CD4-positive, alpha-beta T cell treated with Interleukin-12 subunit alpha and Interleukin-12 subunit beta, for 1 hour (primary cell): Measurements from ENCODE around the gene MOB3B.

ENCODE experiments used
- DNase-seq: peaks from one replicate; pipeline ENCODE4 v3.0.0-alpha.2; 2020

The MOB3B gene

DNA sequence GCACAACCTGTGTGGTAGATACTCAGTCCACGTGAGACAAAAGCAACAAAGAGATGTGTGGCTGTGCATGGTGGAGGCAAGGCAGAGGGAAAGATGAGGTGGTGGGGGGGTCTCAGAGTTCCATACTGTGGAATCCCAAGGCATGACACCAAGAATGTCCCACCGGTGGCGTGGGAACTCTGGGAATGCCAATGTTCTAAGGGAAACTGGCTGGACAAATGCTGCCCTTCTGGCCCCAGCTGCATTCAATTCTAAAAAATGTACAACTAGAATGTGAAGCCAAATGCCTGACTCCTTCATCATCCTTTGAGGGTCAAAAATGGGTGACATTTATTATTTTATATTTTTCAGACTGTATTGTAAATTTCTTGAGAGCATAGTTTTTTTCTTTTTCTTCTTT, 174.4 kb downstream of the MOB3B start:
- DNase-seq, result no peak

DNA sequence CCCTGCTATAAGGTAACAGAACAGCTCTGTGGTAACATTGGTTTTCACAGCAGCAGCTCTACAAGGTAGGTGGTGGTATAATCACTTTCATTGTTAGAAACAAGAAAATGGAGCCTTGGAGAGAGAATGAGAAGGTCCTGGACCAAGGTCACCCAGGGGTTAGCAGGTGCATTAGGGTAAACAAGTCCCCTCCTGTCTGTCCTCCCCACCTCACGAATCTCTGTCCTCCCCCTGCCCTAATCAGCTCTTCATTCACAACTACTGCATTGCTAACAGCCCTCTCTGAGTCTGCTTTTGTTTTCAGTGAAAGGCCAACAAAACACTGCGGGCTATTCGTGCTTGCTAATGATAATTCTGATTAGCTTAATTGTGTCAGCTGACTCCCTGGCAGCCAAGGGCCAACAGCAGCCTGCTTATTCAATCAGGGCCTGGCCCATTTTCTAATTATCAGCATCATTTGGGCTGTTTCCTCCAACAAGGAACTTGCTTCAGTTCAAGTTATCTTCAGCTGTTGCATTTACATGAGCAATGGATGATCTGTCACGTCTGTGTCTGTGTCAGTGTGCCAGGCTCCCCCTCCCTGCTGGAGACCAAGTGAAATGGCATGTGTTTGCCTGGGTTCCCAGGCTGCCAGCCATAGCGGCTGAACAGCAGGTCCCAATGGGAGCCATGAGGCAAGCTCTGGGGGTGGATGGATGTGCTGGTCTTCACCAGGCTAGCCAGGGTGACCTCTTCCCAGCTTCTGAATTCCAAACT, 176.0 kb downstream of the MOB3B start:
- no peak for DNase-seq

DNA sequence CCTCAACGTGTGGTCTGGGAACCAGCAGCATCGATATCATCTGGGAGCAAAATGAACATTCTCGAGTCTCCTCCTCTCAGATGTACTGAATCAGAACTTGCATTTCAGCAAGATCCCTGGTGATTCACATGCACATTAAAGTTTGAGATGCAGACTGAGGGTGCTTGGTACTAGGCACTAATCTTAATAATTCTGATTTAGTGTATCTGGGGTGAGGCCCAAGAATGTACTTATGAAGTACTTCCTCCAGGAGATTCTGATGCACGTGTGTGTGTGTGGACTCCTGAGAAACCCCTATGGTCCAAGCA, 176.5 kb downstream of the MOB3B start:
- no peak for DNase-seq

DNA sequence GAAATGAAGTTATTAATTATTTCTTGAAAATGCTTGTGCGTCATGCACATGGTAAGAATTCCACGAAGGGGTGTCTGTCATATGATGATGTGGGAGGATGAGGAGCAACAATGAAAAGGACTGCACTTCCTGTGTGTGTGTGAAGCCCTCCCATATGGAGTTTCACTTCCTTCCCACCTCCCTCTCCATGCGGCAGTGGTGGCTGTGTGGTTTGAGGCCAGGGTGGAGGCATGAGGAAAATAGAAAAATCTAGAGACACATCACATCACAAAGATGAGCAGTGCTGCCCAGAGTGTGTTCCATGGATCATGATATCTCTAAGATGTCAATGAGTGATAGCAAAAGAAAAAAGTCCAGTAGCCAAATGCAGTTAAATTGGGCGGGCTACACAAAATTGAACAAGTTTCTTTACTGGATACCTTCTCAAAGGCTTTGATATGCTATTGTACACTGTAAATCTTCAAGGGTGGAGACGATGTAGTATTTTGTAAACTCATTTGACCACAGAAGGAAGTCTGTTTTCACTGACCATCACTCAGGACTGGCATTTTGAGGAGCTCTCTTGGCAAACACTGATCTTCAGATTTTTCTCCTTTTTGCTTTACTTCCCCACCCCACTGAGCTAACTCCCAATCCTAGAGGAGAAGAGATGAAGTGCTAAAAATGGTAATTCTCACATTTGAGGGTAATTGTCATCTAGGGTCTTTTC, 177.0 kb downstream of the MOB3B start:
- peak; percentile 15 for DNase-seq

DNA sequence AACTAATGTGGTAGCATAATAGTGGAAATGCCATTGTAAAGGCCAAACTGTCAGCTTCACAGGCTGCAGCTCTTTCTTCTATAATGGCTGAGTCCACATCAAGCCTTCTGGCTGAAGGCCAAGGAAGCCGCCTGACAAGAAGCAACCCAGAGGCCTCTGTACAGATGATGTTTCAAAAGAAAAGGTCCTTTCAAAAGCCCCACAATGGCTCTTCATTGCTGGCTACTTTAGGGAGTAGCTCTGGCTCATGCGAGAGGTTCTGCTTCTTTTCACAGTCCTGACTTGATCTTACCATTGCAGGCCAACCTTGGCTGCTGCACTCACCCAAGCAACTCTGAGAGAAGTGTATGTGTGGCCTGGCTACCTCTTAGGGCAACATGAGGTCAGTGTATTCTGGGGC, 178.2 kb downstream of the MOB3B start:
- no peak for DNase-seq

DNA sequence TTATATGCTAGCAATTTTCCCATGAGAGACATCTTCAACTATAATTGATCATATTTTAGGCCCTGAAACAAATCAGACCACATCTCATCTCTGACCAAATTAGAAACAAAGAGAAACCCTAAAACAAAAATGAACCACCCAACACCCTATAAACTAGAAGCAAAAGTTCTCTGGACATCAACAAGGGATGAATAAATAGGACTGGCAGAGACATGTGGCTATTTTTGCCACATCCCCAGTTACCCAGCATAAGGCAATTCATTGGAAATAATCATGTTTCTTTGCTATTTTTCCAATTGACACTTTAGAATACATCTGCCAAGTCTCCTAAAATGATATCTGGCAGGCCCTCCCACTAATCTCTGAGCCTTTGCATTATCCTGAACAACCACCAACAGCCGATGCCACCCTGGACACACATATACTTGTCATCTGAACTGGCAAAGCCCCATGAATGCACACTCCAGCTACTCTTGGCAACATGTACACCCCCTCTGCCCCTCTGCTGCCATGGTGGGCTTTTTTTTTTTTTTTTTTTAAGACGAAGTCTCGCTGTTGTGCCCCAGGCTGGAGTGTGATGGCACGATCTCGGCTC, 179.1 kb downstream of the MOB3B start:
- DNase-seq, result no peak

DNA sequence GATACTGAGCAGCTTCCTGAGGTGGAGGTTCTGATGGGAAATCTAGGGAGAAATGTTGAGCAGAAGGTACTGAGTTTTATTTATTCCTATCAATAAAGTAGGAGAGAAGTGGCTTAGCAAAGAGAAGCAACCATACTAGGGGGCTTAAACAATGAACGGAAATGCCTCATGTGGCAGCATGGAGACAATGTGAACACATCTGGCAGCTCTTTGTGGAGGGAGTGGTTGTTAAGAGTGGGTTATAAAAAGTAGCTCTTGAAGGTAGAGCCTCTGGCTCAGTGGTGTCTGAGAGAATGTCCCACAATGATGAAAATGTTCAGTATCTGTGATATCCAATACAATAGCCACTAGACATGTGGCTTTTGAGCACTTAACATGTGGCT, 179.9 kb downstream of the MOB3B start:
- DNase-seq, result no peak

DNA sequence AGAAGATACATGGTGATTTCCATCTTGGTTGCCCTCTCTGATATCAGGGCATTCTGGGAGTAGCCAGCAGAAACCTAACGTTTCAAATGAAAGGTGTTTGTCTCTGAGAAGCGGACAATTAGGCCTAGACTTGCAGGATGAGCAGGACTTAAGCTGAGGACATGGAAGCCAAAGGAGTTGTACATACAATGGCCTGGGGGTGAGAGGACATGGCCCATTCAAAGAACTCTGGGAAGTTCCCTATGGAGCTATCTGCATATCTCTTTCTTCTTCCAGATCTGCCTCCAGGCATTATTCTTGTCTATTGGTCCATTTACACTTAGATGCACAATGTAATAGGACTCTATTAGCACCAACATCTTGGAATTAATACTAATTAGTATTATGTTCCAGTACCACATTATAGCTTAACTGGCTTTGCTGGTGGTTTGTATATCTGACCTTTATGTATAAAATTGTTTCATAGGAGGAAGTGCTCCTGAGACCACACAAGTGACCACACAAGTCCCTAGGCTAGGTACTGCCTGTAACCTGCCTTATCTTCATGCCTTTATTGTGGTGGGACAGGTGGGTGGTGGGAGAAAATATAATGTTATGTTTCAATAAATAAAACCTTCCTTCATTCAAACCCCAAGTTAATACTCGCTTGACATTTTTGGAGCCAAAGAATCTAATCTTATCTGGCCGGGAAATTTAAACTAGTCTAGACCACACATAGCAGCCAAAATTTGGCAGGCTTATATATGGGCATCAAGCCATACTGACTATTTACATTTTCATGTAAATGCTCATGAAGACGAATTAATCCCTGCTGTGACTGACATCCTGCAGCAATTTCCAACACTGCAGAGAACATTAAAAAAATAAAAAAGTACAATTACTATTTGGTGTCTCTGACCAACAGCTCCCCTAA, 180.6 kb downstream of the MOB3B start:
- no peak for DNase-seq

DNA sequence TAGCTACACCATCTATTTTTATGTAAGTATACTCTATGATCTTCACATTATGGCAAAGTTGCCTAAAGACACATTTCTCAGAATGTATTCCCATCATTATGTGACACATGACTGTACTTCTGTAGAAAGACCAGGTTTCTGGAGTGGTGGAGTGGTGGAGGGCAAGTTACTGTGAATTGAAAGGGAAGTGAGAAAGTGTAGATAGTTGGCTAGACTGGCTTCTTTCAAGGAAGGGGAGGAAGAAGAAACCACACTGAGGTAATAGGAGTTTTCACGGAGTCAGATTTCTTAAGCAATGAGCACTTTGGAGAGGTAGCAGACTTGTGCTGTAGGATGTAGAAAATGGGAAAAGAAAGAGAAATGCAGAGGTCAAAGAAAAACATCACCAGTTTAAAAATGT, 181.7 kb downstream of the MOB3B start:
- no peak for DNase-seq

DNA sequence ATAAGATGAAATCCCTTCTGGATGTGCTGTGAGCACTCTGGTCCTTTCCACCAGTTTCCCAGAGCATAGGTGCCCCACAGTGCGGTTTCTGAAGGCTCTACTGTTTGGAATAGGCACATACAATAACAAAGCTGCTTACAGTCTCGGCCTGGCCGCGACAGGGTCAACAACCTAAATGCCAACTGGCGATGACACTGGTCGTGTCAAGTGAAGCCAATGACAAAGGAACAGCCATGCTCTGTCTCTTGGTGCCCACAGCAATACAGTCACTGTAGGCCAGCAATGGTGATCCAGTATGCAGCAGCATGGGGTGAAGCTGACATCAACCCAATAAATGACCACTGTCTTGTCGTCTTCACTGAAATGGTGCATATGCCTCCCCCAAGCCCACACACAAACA, 184.8 kb downstream of the MOB3B start:
- DNase-seq, result no peak

DNA sequence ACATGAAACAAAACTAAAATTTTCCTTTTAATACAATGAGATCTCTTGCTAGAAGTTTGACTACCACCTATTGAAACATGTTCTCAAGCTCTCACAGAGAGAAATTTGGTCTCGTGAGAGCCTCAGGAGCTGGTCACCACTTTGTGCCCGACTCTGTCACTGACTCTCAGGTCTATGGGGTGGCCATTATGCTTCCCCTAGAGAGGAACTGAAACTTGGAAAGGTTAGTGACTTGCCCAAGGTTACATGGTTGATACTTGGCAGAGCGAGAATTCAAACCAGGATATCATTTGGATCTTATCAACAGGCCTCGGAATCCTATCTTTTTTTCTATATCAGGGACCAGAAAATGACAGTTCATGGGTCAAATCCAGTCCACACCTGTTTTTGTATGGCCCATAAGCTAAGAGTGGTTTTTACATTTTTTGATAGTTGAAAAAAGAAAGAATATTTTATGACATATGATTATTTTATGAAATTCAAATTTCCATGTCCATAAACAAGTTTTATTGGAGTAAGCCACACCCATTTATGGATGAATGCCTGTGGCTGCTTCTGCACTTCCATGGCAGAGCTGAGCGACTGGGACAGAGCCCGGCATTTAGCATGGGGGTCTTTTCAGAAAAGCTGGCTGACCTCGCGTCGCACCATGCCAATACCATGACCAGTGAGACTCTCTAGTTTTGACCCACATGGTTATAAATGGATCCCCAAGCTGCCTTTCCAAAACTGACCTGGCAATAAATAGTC, 187.9 kb downstream of the MOB3B start:
- no peak for DNase-seq

DNA sequence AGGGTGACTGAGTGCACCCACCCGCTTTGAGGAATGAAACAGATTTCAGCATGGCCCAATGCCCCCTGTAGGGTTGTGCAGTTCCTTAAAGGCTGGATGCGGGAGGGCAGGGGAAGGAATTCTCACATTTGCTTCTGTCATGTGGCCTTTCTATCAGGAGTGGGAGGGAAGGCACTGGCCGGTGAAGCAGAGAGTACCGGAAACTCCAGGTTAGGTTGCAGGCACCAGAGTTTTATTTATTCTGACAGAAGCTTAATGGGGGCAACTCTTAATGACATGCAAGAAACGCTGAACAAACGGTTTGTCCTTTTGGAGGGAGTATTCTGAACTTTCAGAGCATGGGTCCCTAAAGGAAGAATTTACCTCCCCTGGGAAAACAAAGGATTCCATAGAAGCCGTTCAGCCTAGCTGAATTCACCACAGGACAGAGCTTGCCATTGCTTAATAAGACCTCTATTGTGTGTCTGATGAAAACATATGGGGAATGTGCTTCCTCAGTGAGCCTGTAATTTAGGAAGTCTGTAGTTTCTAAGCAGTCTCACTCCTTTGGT, 188.6 kb downstream of the MOB3B start:
- DNase-seq, result no peak

DNA sequence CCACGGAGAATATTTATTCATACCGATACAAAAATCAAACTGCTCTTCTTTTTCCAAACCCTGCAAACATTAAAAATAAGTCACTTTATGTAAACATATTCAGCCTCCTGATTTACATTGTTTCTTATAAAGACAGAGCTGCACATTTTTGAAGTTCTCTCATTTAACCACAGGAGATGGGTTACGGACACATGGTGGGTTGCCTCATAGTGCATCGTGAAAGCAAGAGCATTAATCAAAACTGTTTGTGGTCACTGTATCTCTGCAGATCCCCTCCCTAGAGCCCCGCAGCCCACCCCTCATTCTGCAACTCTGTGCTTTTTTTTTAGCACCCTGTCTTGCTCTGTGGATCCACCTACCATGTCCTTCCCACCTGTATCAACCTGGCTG, 189.3 kb downstream of the MOB3B start:
- no peak for DNase-seq

DNA sequence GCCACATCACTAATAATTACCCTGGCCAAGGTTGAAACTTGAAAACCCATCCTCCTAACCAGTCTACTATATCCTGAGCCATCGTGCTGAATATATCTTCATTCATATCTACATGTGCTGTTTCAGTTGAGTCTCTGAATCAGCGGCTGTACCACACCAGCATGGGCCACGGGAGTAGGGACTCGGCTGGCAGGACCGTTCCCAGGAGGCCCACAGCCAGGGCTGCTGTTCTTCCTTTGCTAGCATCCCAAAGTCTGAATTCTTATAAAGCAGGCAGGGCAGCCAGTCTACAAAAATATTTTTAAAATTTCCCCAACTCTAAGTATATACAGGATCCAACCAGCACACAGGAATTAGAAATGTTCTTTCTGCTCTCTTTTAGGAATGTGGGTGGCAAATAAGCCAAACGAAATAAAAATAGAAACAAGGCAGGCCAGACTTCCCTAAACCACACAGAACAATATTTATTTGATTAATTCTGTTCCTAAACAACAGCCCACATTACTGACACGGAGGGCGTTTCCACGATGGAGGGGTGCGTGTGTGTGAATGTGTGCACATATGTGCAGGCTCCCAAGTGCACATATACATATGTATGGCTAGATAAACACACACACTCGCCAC, 189.8 kb downstream of the MOB3B start:
- DNase-seq, result no peak

DNA sequence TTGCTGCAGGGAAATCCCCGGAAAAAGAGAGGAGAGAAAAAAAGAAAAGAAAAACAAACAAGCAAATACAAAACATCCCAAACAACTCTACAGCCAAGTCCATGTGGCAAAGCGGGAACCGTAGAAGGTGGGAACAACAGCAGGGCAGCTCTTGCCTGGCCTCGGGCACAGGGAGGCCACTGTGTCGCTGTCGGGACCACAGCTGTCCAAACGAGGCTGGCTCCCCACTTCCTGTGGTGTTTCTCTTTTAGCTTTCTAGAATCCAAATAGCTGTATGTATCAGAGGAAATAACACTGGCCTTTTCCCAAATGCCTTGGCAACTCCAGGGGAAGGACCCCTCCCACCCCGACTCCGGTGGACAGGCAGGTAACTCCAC, 191.1 kb downstream of the MOB3B start:
- DNase-seq, result no peak

DNA sequence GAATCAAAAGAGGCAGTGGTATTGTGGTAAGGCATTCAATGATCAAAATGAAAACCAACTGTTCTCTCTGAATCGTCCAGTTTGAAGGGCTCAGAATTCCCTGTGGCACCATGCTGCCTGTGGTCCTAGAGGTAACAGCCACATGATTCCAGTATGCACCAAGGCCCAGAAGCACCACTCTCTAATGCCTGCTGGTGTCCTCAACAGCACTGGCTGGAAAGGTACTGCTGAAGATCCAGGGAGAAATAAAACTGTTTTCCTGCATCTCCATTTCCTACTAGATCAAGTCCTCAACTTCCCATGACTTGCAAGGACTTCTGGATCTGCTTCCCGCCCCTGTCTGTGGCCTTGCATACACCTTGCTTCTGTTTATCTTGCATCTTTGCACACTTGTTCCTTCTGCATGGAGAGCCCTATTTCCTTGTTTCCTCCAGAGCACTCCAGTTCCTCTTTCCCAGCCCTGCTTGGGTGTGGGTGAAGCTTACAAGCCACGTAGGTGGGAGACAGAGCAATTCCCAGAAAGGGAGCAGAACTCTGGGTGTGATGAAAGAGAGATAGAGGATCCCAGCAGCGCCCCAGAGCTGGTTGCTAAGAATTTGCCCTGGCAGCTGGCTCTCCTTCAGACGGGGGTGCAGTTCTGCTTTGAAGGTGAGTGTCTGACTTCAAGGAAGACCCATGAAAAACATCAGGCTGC, 191.6 kb downstream of the MOB3B start:
- no peak for DNase-seq

DNA sequence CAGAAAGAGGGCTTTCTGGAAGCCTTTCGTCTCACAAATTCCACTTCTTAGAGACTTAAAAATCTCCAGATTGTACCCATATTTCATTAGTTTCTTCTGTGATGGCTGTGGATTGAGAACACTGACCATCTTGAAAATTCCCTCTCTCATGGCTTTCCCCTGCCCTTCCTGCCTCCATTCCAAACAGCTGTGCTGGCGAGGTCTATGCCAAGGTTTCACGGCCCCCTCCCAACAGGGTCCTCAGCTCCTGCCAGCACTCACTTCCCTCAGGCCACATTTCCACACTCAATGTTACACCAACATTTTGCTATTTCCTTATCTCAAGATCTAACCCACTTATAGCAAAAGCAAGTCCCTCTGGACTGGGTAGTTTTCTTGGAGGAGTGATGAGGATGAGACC, 192.4 kb downstream of the MOB3B start:
- no peak for DNase-seq

DNA sequence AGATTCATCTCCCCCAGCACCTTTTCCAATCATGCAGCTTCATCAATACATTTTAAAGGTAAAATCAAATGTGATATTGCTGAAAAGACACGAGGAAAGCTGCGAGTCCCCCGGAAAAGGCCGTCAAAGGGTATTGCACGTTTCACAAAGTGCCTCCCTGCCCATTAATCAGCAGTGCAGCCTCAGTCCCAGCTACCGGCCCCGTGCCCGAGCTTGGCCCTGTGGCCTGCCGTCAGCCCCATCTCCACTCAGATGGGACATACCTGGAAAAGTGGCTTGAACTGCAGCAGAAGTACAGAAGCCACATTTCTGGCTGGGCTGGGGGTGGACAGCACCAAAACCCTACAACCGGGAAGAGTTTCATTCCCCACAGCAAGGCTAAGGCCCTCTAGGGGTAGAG, 192.8 kb downstream of the MOB3B start:
- DNase-seq, result no peak

DNA sequence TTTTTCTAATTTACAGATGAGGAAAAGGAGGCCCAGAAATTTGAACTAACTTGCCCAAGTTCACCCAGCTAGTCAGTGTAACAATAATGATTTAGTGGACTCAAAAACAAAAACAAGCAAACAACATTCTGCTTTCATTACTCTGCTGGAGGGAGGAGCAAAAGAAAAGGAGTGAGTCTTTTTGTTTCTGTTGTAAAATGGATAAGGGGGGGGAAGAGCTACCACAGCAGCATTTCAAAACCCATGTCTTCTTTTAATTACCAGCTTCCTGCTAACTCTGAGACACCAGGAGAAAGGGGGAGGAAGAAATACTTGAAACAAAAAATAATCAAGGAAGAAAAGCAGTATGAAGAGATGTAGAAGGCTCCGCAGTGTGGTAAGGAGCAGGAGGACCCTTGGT, 193.5 kb downstream of the MOB3B start:
- no peak for DNase-seq

DNA sequence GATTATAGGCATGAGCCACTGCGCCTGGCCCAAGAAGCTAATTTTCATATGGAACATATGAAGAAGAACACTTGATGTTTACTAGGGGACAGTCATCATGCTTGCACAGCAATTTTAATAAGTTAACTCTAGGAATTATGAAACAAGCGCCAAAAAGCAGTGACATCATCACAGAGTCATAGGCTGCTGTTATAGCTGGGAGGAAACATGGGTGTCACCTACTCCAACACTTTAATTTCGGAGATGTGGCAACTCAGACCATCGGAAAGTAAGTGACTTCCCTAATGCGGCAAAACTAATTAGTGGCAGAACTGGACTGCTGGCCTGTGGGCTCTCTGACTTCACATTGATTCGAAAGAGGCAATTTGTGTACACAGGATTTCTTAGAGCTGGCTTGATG, 194.5 kb downstream of the MOB3B start:
- no peak for DNase-seq
